Erythroblast (primary cell): ENCODE measurements around the gene NFATC1.

Experiments used
- GATA1 ChIP-seq: IDR thresholded peaks from 2 replicates; pipeline ENCODE4 v1.6.1; 2011; ENCODE audit warnings: low read depth, mild to moderate bottlenecking, control low read depth, low read length, moderate library complexity
- POLR2A ChIP-seq: IDR thresholded peaks from 2 replicates; pipeline ENCODE4 v1.6.1; 2011; ENCODE audit warnings: mild to moderate bottlenecking, low read length

DNA sequence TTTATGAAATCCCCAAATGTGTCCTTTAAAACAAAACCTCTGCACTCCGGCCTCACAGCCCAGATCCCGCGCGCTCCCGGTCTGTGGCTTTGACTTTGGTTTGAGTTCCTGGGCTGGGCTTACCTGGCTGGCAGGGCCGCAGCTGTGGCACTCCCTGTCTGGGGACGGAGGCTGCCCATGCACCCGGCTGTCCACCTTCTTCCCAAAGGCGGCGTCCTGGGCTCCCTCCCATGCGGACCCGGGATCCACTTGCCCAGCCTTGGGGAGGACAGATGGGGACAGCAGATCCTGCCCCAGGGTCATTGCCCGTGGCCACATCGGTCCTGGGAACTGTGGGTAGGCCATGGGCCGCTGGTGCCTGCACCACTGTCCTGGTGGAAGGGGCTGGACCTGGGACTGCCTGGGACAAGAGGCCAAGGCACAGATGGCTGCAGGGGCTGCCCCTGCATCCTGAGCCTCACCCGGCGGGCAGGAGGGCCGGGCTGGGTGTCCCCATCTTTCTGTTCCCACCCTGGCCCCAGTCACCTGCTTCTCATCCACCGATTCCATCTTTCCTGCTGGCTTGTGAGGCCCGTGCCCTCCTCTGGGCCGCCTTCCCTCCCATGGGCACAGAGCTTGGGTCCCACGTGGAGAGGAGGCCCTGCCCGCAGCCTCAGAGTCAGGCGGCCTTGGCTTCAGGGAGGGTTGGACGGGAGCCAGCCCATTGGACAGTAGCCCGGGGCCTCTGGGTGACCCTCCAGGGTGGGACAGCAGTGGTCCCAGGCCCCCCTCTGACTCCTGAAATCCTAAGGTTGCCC lies 27.7 kb downstream of the NFATC1 start:
- TF ChIP-seq POLR2A, result no peak
- TF ChIP-seq GATA1, result no peak
